GM18868 (cell line): Measurements from ENCODE around the gene CIAPIN1.

Experiments
- ATAC-seq: cut with Tn5 transposase; IDR thresholded peaks from one replicate; pipeline ENCODE4 v1.9.1; 2021; ENCODE audit warnings: mild to moderate bottlenecking, moderate library complexity; ENCODE audit not compliant: unreplicated experiment

CIAPIN1 gene

GRCh38 chr16:57447186-57447962 is at the start of gene CIAPIN1, which contains the start of gene COQ9:
Gene CIAPIN1 (minus strand): TSS chr16:57447385. CDS start chr16:57440928, 6,457 bp downstream.
Gene COQ9 (plus strand): TSS chr16:57447479. CDS start chr16:57447506, 27 bp downstream.
- peak; percentile 99 for ATAC-seq

GRCh38 chr16:57493767-57494166 is 46.6 kb upstream of the CIAPIN1 start:
- ATAC-seq = no peak

DNA sequence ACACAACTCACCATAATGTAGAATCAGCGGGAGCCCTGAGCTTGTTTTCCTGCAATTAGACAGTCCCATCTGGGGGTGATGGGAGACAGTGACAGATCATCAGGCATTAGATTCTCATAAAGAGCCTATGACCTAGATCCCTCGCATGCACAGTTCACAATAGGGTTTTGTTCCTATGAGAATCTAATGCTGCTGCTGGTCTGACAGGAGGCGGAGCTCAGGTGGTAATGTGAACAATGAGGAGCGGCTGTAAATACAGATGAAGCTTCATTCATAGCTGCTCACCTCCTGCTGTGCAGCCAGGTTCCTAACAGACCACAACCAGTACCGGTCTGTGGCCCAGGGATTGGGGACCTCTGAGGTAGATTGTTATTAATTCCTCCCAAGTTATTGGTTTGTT is 42.0 kb upstream of the CIAPIN1 start:
- ATAC-seq = no peak

DNA sequence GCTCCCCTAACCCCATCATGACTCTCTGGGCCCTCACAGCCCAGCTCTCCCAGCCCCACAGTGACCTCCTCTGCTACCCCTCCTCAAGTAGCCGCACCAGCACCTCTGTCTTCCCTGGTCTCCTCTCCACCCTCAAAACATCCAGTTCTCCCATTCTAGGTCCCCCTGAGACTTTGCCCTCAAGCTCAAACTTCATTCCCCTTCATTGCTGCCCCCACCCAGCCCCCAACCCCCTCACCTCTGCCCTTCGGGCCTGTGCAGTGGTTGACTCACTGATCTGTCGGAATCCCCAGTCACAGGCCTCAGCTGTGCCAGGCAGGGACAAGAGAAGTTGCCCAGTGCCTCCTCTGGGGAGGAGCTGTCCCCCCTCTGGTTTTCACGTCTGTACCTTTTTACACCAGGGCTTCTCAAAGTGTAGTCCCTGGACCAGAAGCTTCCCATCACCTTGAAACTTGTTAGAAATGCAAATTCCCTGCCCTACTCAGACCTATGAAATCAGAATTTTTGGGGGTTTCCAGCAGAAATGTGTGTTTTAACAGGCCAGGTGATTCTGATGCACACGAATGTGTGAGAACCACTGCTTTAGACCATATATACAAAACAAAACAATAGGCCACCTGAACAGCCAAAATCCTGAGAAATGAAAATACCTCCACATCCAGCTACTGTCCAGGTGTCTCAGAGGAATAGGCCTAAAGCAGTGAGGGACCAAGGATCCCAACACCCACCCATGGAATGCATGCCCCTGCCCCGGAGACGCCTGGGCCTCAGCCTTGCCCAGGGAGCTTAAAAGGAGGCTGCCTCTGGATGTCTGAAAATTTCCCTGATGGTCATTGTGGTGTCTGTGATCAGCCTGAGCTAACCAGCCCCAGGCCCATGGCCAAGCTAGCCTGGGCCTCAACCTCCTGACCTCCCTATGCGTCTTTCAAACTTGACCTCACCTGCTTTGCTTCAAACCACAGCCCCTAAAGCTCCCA is 40.0 kb upstream of the CIAPIN1 start:
- no peak for ATAC-seq

DNA sequence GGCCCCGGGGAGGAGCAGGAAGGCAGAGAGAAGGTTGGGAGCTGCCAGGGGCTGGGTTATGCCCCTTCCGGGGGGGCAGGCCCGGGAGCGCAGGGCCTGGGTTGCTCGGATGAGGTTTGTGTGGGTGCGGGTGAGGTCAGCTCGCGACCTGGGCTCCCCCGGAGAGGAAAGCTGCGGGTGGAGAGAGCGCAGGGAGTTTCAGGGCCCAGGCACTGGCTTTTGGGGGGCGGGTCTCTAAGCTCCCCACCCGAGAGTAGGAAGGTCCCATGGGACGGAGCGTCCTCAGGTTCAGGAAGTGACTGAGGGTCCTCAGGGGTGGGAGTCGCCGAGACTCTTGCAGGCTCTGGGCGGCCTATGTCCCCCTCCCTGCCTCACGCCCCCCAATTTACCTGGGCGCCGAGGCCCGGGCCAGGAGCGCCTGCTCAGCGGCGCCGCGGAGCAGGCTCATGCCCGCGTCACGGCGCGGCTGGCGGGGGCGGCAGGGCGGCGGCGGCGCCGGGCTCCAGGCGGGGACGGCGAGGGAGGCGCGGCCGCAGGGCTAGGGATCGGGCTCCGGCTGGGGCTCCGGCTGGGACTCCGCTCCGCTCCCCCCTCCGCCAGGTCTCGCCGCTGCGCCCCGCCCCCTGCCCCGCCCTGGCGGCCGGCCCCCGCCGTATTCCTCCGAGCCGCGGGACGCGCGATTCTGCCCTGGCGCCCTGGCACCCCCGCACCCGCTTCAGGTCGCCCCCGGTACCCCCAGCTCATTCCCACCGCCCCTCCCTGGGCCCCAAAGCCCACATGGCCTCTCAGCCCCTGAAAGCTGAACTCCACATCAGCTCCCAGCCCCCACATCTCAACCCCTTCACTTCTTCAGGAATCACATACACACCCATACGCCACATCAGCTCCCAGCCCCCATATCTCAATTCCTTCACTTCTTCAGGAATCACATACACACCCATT is 39.0 kb upstream of the CIAPIN1 start, which contains the start of gene DOK4:
Gene DOK4 (minus strand): TSS at position 578 of the 942 bp plus-strand sequence. CDS start 6,986 bp downstream, outside the sequence.
- ATAC-seq = peak; percentile 93

GRCh38 chr16:57485091-57485915 is 38.1 kb upstream of the CIAPIN1 start:
- ATAC-seq = no peak

- no peak for ATAC-seq
Observed at GRCh38 chr16:57484515-57485005, 37.4 kb upstream of the CIAPIN1 start.

GRCh38 chr16:57483725-57484514 is 36.7 kb upstream of the CIAPIN1 start:
- ATAC-seq = no peak

DNA sequence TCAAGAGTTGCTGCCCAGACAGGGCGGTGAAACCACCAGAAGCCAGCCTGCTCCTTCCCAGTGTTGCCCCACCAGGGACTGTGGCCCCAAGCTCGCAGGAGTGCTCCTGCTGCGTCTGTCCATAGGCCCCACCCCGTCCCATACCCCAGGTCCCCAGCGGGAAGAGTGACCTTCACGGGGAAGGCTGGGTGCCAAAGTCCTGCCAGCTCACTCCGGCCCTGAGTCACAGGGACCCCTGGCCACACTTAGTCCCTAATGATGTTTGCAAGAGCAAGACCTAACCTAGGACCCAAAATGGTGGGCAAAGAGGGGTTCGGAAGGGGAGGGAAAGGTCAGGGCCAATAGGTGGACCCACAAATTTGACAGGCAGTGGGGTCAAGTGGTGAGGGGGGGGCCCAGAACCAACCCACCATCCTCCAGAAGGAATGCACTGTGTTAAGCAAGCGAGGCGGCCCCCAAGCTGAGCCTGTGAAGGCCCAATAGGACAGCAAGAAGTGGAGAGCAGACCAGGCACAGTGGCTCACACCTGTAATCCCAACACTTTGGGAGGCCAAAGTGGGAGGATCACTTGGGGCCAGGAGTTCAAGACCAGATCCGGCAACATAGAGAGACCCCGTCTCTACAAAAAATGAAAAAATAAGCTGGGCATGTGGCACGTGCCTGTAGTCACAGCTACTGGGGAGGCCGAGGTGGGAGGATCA is 35.8 kb upstream of the CIAPIN1 start:
- ATAC-seq = no peak

- no peak for ATAC-seq
Observed at GRCh38 chr16:57481421-57481820, 34.2 kb upstream of the CIAPIN1 start.

DNA sequence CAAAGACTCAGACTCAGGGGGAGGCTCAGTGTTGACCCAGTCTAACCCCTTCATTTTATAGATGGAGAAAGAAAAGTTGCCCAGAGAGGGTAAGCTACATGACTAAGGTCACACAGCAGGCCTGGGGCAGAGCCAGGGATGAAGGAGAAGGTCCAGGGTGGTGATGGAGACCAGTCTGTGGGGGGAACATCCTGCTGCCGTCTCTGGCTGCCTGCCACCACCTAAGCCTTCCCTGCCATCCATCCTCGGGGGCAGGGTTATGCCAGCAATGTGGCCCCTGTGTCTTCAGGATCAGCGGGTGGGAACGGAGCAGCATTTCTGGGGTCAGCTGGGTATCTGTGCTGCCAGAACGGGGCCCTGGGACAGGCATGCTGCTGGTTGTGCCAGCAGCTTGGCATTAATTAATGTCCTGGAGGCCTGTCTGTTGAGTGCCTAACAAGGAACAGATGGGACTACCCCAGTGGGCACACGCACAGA is 33.6 kb upstream of the CIAPIN1 start:
- no peak for ATAC-seq

DNA sequence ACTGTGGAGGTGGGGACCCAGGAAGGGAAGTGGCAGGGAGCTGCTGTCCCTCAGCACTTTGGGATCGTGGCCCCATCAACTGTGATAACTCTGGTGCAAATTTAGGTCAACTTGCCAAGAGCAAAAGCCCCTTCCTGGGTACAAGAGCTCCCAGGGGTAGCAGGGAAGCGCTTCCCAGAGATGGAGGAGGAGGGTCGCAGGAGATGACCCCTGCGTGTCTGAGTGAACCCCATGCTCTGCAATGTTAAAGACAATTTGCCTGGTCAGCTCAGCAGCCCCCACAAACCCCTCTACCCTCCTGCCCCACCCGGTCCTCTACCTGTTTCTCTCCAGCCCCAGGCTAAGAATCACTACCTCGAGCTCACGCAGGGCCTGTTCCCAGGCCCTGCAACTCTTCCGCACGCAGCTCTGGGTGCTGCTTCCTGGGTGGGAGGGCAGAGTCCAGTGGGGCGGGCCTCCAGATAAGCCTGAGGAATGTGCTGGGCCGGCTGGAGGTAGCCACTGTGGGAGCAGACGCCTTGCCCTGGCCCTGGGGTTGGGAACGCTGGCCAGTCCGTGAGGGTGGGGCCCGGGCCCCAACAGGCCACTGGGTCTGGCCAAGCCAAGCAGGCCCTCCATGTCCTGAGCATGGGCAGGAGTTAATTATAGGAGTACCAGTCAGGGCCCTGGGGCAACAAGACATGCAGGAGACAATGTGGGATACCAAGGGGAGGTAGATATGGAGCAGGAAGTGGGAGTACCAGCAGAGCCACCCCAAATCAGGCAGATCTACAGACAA is 33.0 kb upstream of the CIAPIN1 start:
- no peak for ATAC-seq

DNA sequence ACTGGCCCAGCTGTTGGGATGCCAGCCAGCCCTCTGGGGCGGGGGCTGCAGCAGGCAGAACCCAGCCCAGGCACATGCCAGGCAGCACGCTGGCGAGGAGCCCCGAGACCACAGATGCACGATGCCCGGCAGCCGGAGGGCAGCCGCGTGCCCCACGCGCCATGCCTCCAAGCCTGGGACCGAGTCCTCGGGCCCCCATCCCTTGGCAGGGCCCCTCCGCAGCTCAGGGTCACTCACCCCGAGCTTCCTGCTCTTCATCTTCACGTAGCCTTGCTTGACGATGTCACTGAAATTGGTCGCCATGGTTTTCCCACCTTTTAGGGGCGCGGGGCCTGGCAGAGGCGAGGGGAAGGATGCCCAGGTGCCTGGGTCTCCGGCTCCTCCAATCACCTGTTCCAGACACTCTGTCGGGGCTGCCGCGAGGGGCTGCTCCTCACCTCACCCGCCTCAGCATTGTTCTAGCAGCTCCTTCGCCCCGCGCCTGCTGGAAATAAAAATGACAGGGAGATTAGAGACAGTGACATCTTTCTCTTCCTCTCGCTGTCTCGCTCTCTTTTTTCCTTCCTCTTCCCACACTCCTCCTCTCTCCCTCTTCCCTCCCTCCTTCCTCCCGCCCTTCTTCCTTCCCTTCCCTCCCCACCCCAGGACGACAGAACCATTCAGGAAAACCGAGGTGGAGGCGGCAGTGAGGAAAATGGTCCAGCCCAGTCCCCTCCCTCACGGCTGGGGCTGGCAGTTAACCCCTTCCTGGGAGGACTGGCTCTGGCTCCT is 32.2 kb upstream of the CIAPIN1 start:
- no peak for ATAC-seq

- no peak for ATAC-seq
Observed at GRCh38 chr16:57478396-57479204, 31.4 kb upstream of the CIAPIN1 start.

DNA sequence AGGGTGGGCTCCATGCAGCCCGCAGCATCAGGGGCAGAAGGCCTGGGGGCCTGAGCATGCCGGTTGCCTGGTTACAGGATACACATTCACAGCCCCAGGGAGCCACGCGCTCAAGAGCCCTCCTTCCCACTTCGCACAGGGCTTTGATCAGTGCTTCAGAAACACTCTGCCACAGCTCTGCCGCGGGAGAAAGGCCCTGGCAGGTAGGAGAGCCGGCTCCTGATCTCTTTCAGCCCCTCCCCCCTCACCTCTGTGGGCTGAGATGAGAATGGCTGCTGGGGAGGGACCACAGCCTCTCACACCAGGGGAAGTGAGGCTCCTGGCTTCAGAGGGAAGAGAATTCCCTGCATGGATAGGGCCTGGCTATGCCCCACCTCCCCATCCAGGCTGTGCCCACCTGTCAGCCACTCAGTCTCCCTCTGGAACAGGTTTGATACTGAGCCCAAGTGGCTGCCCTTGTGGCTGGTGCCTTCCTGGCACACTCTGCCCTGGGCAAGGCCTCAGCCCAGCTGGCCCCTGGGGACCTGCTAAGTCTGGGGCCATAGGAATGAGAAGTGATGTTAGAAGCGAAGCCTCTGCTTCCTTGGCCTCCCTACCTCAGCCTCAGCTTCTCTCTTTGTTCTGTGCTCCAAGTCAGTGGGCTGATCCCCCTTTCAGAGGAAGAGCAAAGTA is 30.5 kb upstream of the CIAPIN1 start:
- no peak for ATAC-seq
